D721Med (cell line): ENCODE data around the gene PTGER4.

Experiments used
- DNase-seq: peaks from one replicate; pipeline ENCODE4 v3.0.0; 2011; ENCODE audit warnings: low spot score; ENCODE audit not compliant: insufficient read length
- FAIRE-seq: peaks from 2 replicates; lab custom pipeline; 2011; peaks lifted over from hg19 to GRCh38; lab: Jason Lieb, UNC
- CTCF ChIP-seq: IDR thresholded peaks from 2 replicates; pipeline ENCODE4 v1.5.1; 2012; ENCODE audit warnings: mild to moderate bottlenecking, control low read depth; ENCODE audit not compliant: insufficient read depth; ENCODE audit errors: missing control alignments

PTGER4 gene

GRCh38 chr5:40683305-40683704 lies 3.6 kb downstream of the PTGER4 start:
- TF ChIP-seq CTCF: no peak
- FAIRE-seq: no peak
- DNase-seq: no peak

- FAIRE-seq: no peak
- TF ChIP-seq CTCF: no peak
- DNase-seq: no peak
Observed at GRCh38 chr5:40685193-40685592, 5.5 kb downstream of the PTGER4 start.

- FAIRE-seq: no peak
- TF ChIP-seq CTCF: no peak
- DNase-seq: no peak
Observed at GRCh38 chr5:40685976-40686486, 6.3 kb downstream of the PTGER4 start.

- FAIRE-seq (no peak), DNase-seq (no peak)
- no peak for TF ChIP-seq CTCF
Observed at GRCh38 chr5:40687321-40687720, 7.6 kb downstream of the PTGER4 start.

GRCh38 chr5:40688127-40688761 lies 8.5 kb downstream of the PTGER4 start:
- FAIRE-seq (peak; percentile 87), DNase-seq (no peak)
- peak; percentile 87 for TF ChIP-seq CTCF

- FAIRE-seq (no peak), DNase-seq (no peak)
- no peak for TF ChIP-seq CTCF
Observed at GRCh38 chr5:40688996-40689395, 9.3 kb downstream of the PTGER4 start.

- no peak for TF ChIP-seq CTCF
- DNase-seq: no peak
- FAIRE-seq: no peak
Observed at GRCh38 chr5:40689438-40689837, 9.7 kb downstream of the PTGER4 start.
